Neuronal stem cell (in vitro differentiated cells): ENCODE data around the gene ALDH1A3. TPM values are rescaled to one million over a fixed set of nuclear protein-coding genes. Genes with fewer than 3 reads are reported as not detected.

Experiments
- DNase-seq: peaks from one replicate; pipeline ENCODE4 v3.0.0-alpha.2; 2013; ENCODE audit warnings: low spot score
- H2AFZ ChIP-seq: one replicate; pipeline ENCODE4 v1.6.1; 2013; ENCODE audit warnings: mild to moderate bottlenecking, low read length, inconsistent platforms
- H2AK5ac ChIP-seq: 2 replicates; pipeline ENCODE4 v1.6.1; 2013; ENCODE audit warnings: low read depth, mild to moderate bottlenecking, inconsistent platforms, low read length, moderate library complexity, mixed read lengths
- H2BK120ac ChIP-seq: 2 replicates; pipeline ENCODE4 v1.6.1; 2013; ENCODE audit warnings: low read depth, mild to moderate bottlenecking, inconsistent platforms, low read length, moderate library complexity, mixed read lengths
- H2BK12ac ChIP-seq: one replicate; pipeline ENCODE4 v1.6.1; 2013; ENCODE audit warnings: low read length, inconsistent platforms
- H2BK15ac ChIP-seq: 2 replicates; pipeline ENCODE4 v1.6.1; 2013; ENCODE audit warnings: mild to moderate bottlenecking, low read length, inconsistent platforms, mixed read lengths
- H2BK5ac ChIP-seq: one replicate; pipeline ENCODE4 v1.6.1; 2013; ENCODE audit warnings: inconsistent platforms, mild to moderate bottlenecking, low read length, moderate library complexity
- H3K14ac ChIP-seq: one replicate; pipeline ENCODE4 v1.6.1; 2013; ENCODE audit warnings: low read length, inconsistent platforms
- H3K18ac ChIP-seq: 2 replicates; pipeline ENCODE4 v1.6.1; 2013; ENCODE audit warnings: low read length, inconsistent platforms
- H3K23ac ChIP-seq: 2 replicates; pipeline ENCODE4 v1.6.1; 2013; ENCODE audit warnings: low read depth, mild to moderate bottlenecking, mixed read lengths, low read length, inconsistent platforms; ENCODE audit not compliant: poor library complexity
- H3K27ac ChIP-seq: replicated peaks from 3 replicates; pipeline ENCODE4 v1.5.1; 2013; ENCODE audit warnings: low read length, inconsistent platforms
- H3K27me3 ChIP-seq, 3 experiments: 2 replicates each; pipeline ENCODE4 v1.6.1; 2013; ENCODE audit warnings: low read length in 3 of 3, mild to moderate bottlenecking in 2 of 3, inconsistent platforms in 1 of 3, low read depth in 1 of 3, mixed read lengths in 1 of 3, moderate library complexity in 1 of 3; ENCODE audit not compliant: control insufficient read depth in 3 of 3, insufficient read depth in 3 of 3
- H3K36me3 ChIP-seq, 2 donors: replicated peaks in 1 of 2; 2 replicates each; pipeline ENCODE4 v1.6.1; 2013; ENCODE audit warnings: low read length in 2 of 2; ENCODE audit not compliant: control insufficient read depth in 2 of 2, insufficient read depth in 2 of 2
- H3K4ac ChIP-seq: 2 replicates; pipeline ENCODE4 v1.6.1; 2013; ENCODE audit warnings: inconsistent platforms, mild to moderate bottlenecking, low read length, moderate library complexity
- H3K4me1 ChIP-seq, 2 donors: 1 replicate in 1 of 2; 2 replicates in 1 of 2; pipeline ENCODE4 v1.6.1; 2013; ENCODE audit warnings: low read length in 2 of 2, low read depth in 1 of 2; ENCODE audit not compliant: control insufficient read depth in 2 of 2, insufficient read depth in 1 of 2
- H3K4me2 ChIP-seq: one replicate; pipeline ENCODE4 v1.6.1; 2013; ENCODE audit warnings: mild to moderate bottlenecking, low read length, inconsistent platforms; ENCODE audit not compliant: insufficient read depth, poor library complexity, severe bottlenecking
- H3K4me3 ChIP-seq, 2 donors: 2 replicates each; pipeline ENCODE4 v1.5.1; 2013; ENCODE audit warnings: low read length in 2 of 2, mild to moderate bottlenecking in 2 of 2, inconsistent platforms in 1 of 2, moderate library complexity in 1 of 2
- H3K79me1 ChIP-seq: one replicate; pipeline ENCODE4 v1.6.1; 2013; ENCODE audit warnings: low read depth, mild to moderate bottlenecking, inconsistent platforms, low read length, moderate library complexity
- H3K9ac ChIP-seq: one replicate; pipeline ENCODE4 v1.6.1; 2013; ENCODE audit warnings: mild to moderate bottlenecking, low read depth, low read length, inconsistent platforms; ENCODE audit not compliant: poor library complexity
- H3K9me3 ChIP-seq, 2 donors: replicated peaks in 1 of 2; 2 replicates each; pipeline versions ENCODE3 to v1.6.1; 2013; ENCODE audit warnings: low read length in 2 of 2, mild to moderate bottlenecking in 2 of 2, inconsistent platforms in 1 of 2, low read depth in 1 of 2, mixed read lengths in 1 of 2, moderate library complexity in 1 of 2; ENCODE audit not compliant: control insufficient read depth in 2 of 2, insufficient read depth in 1 of 2
- H4K8ac ChIP-seq: one replicate; pipeline ENCODE4 v1.6.1; 2013; ENCODE audit warnings: low read depth, mild to moderate bottlenecking, inconsistent platforms, low read length, moderate library complexity
- H4K91ac ChIP-seq: one replicate; pipeline ENCODE4 v1.6.1; 2013; ENCODE audit warnings: low read length, low read depth, mild to moderate bottlenecking, inconsistent platforms; ENCODE audit not compliant: poor library complexity
- WGBS, 2 donors: extraction: QIAGEN DNeasy Blood & Tissue Kit; methylation state at CpG; one replicate each; pipeline ENCODE4 v1.1.7; 2013; ENCODE audit warnings: missing lambda C conversion rate in 2 of 2, mixed read lengths in 1 of 2; ENCODE audit not compliant: insufficient read length in 2 of 2, insufficient replicate concordance in 1 of 2; ENCODE audit errors: extremely low coverage in 2 of 2; 5-methylcytosine and 5-hydroxymethylcytosine counted together
- polyA plus RNA-seq, 2 experiments: library from polyadenylated mRNA; stranded (reverse); fragments of 200-250 nt; gene quantifications; one replicate each; pipeline ENCODE4 v1.2.3, GENCODE V29; 2013

Gene ALDH1A3
- 0.52 TPM for polyA plus RNA-seq (2013, experiment 1 of 2)
- 0.64 TPM for polyA plus RNA-seq (2013, experiment 2 of 2)

- Histone ChIP-seq H3K9me3 (peaks cover 0 to 5% of the 10 kb centered on the region in 2 donors), H3K4me2 (peak within 1 kb of the TSS; percentile 95), H3K14ac (no peak within 1 kb of the TSS), H2BK12ac (no peak within 1 kb of the TSS), H3K27me3 (peaks cover 11 to 90% (median 47%) of the 10 kb centered on the region in 3 experiments), H3K79me1 (no peaks in the 10 kb centered on the region), H3K36me3 (no peaks in the 10 kb centered on the region), H3K4ac (no peak within 1 kb of the TSS), H3K23ac (peak within 1 kb of the TSS; percentile 59), H4K8ac (no peak within 1 kb of the TSS), H2BK15ac (peak within 1 kb of the TSS; percentile 51), H3K4me3 (peak within 1 kb of the TSS; percentile 12 to 79), H2BK120ac (no peak within 1 kb of the TSS), H3K4me1 (peaks cover 0 to 11% of the 10 kb centered on the region in 2 donors), H2BK5ac (no peak within 1 kb of the TSS), H3K27ac (no peak within 1 kb of the TSS), H3K18ac (peak within 1 kb of the TSS; percentile 92), H2AFZ (peak within 1 kb of the TSS; percentile 56), H4K91ac (no peak within 1 kb of the TSS), H2AK5ac (no peak within 1 kb of the TSS), H3K9ac (no peak within 1 kb of the TSS)
- no CpG with 5 or more reads among the region's 93 CpGs for WGBS, 2 donors
- DNase-seq, result no peak
Measured at GRCh38 chr15:100879464-100880138, at the start of gene ALDH1A3. ALDH1A3 (plus strand) TSS chr15:100879831; CDS start chr15:100879908, 77 bp downstream.

GRCh38 chr15:100831467-100831866 is 48.2 kb upstream of the ALDH1A3 start:
- Histone ChIP-seq H3K9ac (no peak overlapping the region), H2BK12ac (no peak overlapping the region), H2AK5ac (no peak overlapping the region), H3K9me3 (peaks cover 0 to 6% of the 10 kb centered on the region in 2 donors), H2BK15ac (no peak overlapping the region), H2BK120ac (no peak overlapping the region), H4K8ac (no peak overlapping the region), H3K79me1 (no peaks in the 10 kb centered on the region), H3K4ac (no peak overlapping the region), H3K4me3 (no peak overlapping the region), H3K4me2 (no peak overlapping the region), H2BK5ac (no peak overlapping the region), H3K27me3 (no peaks in the 10 kb centered on the region), H3K18ac (no peak overlapping the region), H3K14ac (no peak overlapping the region), H2AFZ (no peak overlapping the region), H3K27ac (no peak overlapping the region), H3K36me3 (no peaks in the 10 kb centered on the region), H3K23ac (no peak overlapping the region), H4K91ac (no peak overlapping the region), H3K4me1 (no peaks in the 10 kb centered on the region)
- no peak for DNase-seq
- no CpG with 5 or more reads among the region's 5 CpGs for WGBS, 2 donors

GRCh38 chr15:100832149-100832942 is 47.3 kb upstream of the ALDH1A3 start:
- H2AFZ ChIP-seq, result no peak overlapping the region
- no peaks in the 10 kb centered on the region for H3K4me1 ChIP-seq
- H4K91ac ChIP-seq, result no peak overlapping the region
- no peaks in the 10 kb centered on the region for H3K79me1 ChIP-seq
- H3K14ac ChIP-seq, result no peak overlapping the region
- no peak overlapping the region for H3K27ac ChIP-seq
- no peak overlapping the region for H3K9ac ChIP-seq
- no peak overlapping the region for H3K23ac ChIP-seq
- no peak overlapping the region for H2BK5ac ChIP-seq
- no peak overlapping the region for H2BK12ac ChIP-seq
- H4K8ac ChIP-seq, result no peak overlapping the region
- H3K36me3 ChIP-seq, result no peaks in the 10 kb centered on the region
- no peak overlapping the region for H2BK15ac ChIP-seq
- H2BK120ac ChIP-seq, result no peak overlapping the region
- H3K4me2 ChIP-seq, result no peak overlapping the region
- no peak for DNase-seq
- WGBS, 2 donors, result no CpG with 5 or more reads among the region's 9 CpGs
- no peak overlapping the region for H3K4ac ChIP-seq
- no peak overlapping the region for H3K4me3 ChIP-seq
- no peak overlapping the region for H2AK5ac ChIP-seq
- no peak overlapping the region for H3K18ac ChIP-seq
- H3K27me3 ChIP-seq, result no peaks in the 10 kb centered on the region
- peaks cover 0 to 6% of the 10 kb centered on the region in 2 donors for H3K9me3 ChIP-seq
